Naive B cell (primary cell): ENCODE measurements around the gene ARHGAP28. TPM values are rescaled to one million over a fixed set of nuclear protein-coding genes. Genes with fewer than 3 reads are reported as not detected.
"Not testable (repeated sequence)": the region's sequence is repeated elsewhere in the genome, so short reads cannot be mapped to it uniquely, and the experiment has no call there.

ENCODE experiments used
- ATAC-seq, 2 donors: fragments of 150-1000 bp; cut with Tn5 transposase; 2 replicates each; pipeline ENCODE4 v1.10.0; 2021; ENCODE audit warnings: low read depth in 2 of 2, mild to moderate bottlenecking in 2 of 2, moderate library complexity in 2 of 2
- DNase-seq: peaks from one replicate; pipeline ENCODE4 v3.0.0; 2022
- H3K27ac Mint-ChIP-seq, 6 donors: one replicate each; pipeline ENCODE4 v1.8.0; 2020 to 2022; ENCODE audit warnings: mild to moderate bottlenecking in 6 of 6, mixed read lengths in 6 of 6, moderate library complexity in 5 of 6, inconsistent platforms in 2 of 6
- H3K27me3 Mint-ChIP-seq, 3 donors: one replicate each; pipeline ENCODE4 v1.8.0; 2021 to 2022; ENCODE audit warnings: mixed read lengths in 3 of 3, mild to moderate bottlenecking in 1 of 3
- H3K36me3 Mint-ChIP-seq, 2 donors: one replicate each; pipeline ENCODE4 v1.8.0; 2020 to 2022; ENCODE audit warnings: mixed read lengths in 2 of 2, inconsistent platforms in 1 of 2, mild to moderate bottlenecking in 1 of 2
- H3K4me1 Mint-ChIP-seq, 3 donors: one replicate each; pipeline ENCODE4 v1.8.0; 2020 to 2022; ENCODE audit warnings: mixed read lengths in 3 of 3, inconsistent platforms in 1 of 3, mild to moderate bottlenecking in 1 of 3, moderate library complexity in 1 of 3
- H3K4me3 Mint-ChIP-seq, 8 donors: one replicate each; pipeline ENCODE4 v1.8.0; 2020 to 2022; ENCODE audit warnings: mild to moderate bottlenecking in 8 of 8, mixed read lengths in 8 of 8, moderate library complexity in 8 of 8, inconsistent platforms in 2 of 8
- H3K9me3 Mint-ChIP-seq, 7 donors: one replicate each; pipeline ENCODE4 v1.8.0; 2020 to 2022; ENCODE audit warnings: mixed read lengths in 7 of 7, mild to moderate bottlenecking in 5 of 7, inconsistent platforms in 2 of 7, moderate library complexity in 1 of 7
- polyA plus RNA-seq, 6 donors: library from polyadenylated mRNA; unstranded; fragments of 300-500 nt; fragmentation: Illumina TruSeq; gene quantifications; one replicate each; pipeline ENCODE4 v1.2.3, GENCODE V29; 2021; ENCODE audit warnings: low read depth in 6 of 6

Gene ARHGAP28
- polyA plus RNA-seq, 6 donors from 2014 or later = not detected

DNA sequence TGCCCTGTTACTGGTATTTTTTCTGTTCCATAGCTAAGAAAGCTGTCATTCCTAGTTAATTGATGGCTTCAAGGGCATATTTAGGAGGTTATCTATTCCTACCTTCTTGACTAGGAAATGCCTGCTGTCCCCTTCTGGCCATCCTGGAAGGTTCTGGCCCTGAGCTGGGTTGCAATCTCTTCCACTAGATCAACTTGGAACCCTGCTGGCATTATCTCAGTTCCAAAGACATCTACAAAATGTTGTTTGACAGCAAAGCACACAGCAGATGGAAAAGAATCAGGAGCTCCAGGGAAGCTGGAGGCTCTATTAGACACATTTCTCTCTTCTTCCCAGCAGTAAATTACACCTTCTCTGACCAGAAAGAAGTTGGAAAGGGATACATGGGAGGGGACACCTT, 192.1 kb downstream of the ARHGAP28 start:
- H3K4me3 Mint-ChIP-seq = no peak overlapping the region
- ATAC-seq = no peak
- H3K27me3 Mint-ChIP-seq = peaks cover 0 to 19% (median 14%) of the 10 kb centered on the region in 3 donors
- no peaks in the 10 kb centered on the region for H3K36me3 Mint-ChIP-seq
- H3K9me3 Mint-ChIP-seq = peaks cover 0 to 8% (median 2%) of the 10 kb centered on the region in 7 donors
- H3K4me1 Mint-ChIP-seq = peaks cover 0 to 6% (median 0%) of the 10 kb centered on the region in 3 donors
- H3K27ac Mint-ChIP-seq = no peak overlapping the region
- no peak for DNase-seq

- Mint-ChIP-seq H3K4me3 (no peak overlapping the region), H3K27ac (peak overlapping the region in 1 of 6 donors; percentile 1), H3K4me1 (peaks cover 0 to 6% (median 0%) of the 10 kb centered on the region in 3 donors), H3K27me3 (peaks cover 0 to 10% (median 9%) of the 10 kb centered on the region in 3 donors), H3K9me3 (peaks cover 0 to 8% (median 2%) of the 10 kb centered on the region in 7 donors), H3K36me3 (no peaks in the 10 kb centered on the region)
- ATAC-seq = no peak
- no peak for DNase-seq
Measured at GRCh38 chr18:6923220-6923619, 193.7 kb downstream of the ARHGAP28 start.

DNA sequence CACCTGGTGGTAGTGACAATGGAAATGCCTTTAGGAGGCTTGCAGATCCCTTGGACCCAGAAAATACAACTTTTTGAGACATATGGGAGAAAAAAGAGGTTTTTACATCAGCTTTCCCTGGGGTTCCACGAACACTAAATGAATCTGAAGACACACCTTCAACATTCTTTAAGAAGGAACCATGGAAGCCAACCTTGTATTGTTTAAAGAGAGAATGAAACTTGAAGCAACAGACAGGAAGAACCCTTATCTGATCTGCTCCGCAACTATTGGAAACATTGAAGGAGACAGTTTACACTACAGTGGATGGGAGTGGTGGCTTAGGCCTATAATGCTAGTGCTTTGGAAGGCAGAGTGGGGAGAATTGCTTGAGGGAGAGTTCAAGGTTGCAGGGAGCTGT, 197.6 kb downstream of the ARHGAP28 start:
- H3K36me3 Mint-ChIP-seq = no peaks in the 10 kb centered on the region
- no peak overlapping the region for H3K4me3 Mint-ChIP-seq
- no peak overlapping the region for H3K27ac Mint-ChIP-seq
- H3K4me1 Mint-ChIP-seq = no peaks in the 10 kb centered on the region
- DNase-seq (no peak), ATAC-seq (no peak)
- H3K9me3 Mint-ChIP-seq = peaks cover 0 to 8% (median 2%) of the 10 kb centered on the region in 7 donors
- no peaks in the 10 kb centered on the region for H3K27me3 Mint-ChIP-seq

DNA sequence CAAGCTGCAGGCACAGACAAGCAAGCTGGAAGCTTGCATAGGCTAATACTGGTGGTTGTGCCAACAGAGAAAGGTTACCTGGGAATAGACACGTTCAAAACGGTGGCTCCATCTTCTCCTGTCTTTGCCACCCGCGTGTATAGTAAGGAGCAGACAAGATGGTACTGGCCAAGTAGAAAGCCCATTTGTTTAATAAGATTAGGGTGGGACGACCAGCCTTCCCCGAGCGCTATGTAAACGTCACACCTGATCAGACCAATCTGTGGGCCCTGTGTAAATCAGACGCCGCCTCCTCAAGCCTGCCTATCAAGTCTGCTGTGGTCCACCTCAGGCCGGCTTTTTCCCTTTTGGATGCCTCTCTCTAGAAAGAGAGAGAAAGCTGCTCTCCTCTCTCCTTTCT, 198.8 kb downstream of the ARHGAP28 start:
- Mint-ChIP-seq H3K4me1 (no peaks in the 10 kb centered on the region), H3K4me3 (no peak overlapping the region), H3K36me3 (no peaks in the 10 kb centered on the region), H3K27ac (no peak overlapping the region), H3K9me3 (peaks cover 0 to 6% (median 2%) of the 10 kb centered on the region in 7 donors), H3K27me3 (no peaks in the 10 kb centered on the region)
- ATAC-seq (no peak), DNase-seq (no peak)

DNA sequence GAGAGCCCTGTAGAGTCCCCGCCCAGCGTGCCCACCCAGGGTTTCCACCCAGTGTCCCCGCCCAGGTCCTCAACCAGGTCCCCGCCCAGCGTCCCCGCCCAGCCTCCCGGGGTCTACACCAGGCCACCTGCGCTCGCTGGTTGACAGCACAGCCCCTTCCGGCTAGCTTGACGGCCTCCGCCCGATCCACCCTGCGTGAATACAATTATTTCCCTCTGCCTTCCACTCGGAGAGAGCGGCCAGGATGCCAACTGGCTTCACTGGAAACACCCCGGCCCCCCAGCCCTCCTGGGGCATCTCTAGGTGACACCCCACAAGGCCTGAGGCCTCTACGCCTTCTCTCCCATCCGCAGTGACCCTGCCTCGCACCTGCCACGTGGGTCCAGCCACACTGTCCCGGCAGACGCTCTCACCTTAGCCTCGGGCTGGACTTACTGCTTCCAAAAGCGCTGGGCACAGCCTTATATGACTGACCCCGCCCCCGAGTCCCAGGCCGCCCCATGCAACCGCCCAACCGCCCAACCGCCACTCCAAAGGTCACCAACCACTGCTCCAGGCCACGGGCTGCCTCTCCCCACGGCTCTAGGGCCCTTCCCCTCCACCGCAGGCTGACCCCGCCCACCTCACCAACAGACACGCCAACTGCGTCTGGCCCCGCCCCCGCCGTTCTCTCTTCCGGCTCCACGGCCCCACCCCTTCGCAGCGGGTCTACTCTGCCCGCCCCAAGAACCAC, 200.0 kb downstream of the ARHGAP28 start:
- H3K4me1 Mint-ChIP-seq = no peaks in the 10 kb centered on the region
- no peaks in the 10 kb centered on the region for H3K36me3 Mint-ChIP-seq
- DNase-seq (no peak), ATAC-seq (no peak)
- no peaks in the 10 kb centered on the region for H3K27me3 Mint-ChIP-seq
- H3K4me3 Mint-ChIP-seq = peak overlapping the region in 1 of 8 donors; percentile 7
- H3K9me3 Mint-ChIP-seq = peaks cover 0 to 4% (median 2%) of the 10 kb centered on the region in 7 donors
- no peak overlapping the region for H3K27ac Mint-ChIP-seq

- Mint-ChIP-seq H3K27ac (no peak overlapping the region), H3K4me1 (no peaks in the 10 kb centered on the region), H3K27me3 (peaks cover 0 to 25% (median 8%) of the 10 kb centered on the region in 3 donors), H3K4me3 (no peak overlapping the region), H3K36me3 (no peaks in the 10 kb centered on the region), H3K9me3 (peaks cover 0 to 5% (median 0%) of the 10 kb centered on the region in 7 donors)
- ATAC-seq (no peak), DNase-seq (no peak)
Measured at GRCh38 chr18:6934859-6935258, 205.3 kb downstream of the ARHGAP28 start.

DNA sequence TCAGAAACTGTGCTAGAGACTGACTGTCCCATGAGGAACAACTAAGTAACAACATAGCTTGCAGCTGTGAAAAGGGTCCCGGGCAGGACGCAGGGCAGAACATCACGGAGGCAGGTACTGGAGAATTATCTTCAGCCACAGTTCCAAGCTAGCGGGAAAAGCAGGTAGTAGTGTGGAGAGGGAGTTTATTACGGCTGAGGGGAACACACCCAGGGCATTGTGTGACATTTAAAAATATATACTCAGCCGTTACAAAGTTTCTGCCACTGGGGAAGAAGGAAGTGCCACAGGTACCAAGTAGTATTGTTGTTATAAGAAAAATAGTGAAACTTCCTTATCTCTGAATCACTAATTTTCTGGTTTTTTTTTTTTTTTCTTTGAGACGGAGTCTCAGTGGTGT, 208.5 kb downstream of the ARHGAP28 start:
- Mint-ChIP-seq H3K4me3 (no peak overlapping the region), H3K36me3 (no peaks in the 10 kb centered on the region), H3K4me1 (no peaks in the 10 kb centered on the region), H3K27ac (no peak overlapping the region), H3K9me3 (peaks cover 0 to 3% (median 0%) of the 10 kb centered on the region in 7 donors), H3K27me3 (peaks cover 0 to 25% (median 8%) of the 10 kb centered on the region in 3 donors)
- DNase-seq = no peak
- no peak for ATAC-seq

DNA sequence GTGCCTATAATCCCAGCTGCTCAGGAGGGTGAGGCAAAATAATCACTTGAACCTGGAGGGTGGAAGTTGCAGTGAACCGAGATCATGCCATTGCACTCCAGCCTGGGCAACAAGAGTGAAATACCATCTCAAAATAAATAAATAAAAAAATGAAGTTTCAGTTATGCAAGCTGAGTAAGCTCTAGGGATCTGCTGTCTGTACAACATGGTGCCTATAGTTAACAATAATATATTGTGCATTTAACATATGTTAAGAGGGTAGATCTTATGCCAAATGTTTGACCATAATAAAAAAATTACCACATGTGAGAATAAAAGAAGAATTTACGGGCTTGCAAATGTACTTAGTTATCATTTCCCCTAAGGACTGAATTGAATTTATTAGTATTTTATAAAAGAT, 208.9 kb downstream of the ARHGAP28 start:
- H3K36me3 Mint-ChIP-seq, H3K27ac Mint-ChIP-seq, DNase-seq, H3K4me1 Mint-ChIP-seq, ATAC-seq, H3K4me3 Mint-ChIP-seq, H3K9me3 Mint-ChIP-seq: not testable (repeated sequence)
- H3K27me3 Mint-ChIP-seq = peaks cover 0 to 25% (median 8%) of the 10 kb centered on the region in 3 donors

GRCh38 chr18:6939972-6940371, 210.5 kb downstream of the ARHGAP28 start:
- Mint-ChIP-seq H3K4me3 (no peak overlapping the region), H3K27ac (no peak overlapping the region), H3K4me1 (no peaks in the 10 kb centered on the region), H3K9me3 (peaks cover 0 to 3% (median 0%) of the 10 kb centered on the region in 7 donors), H3K36me3 (no peaks in the 10 kb centered on the region), H3K27me3 (peaks cover 0 to 25% (median 8%) of the 10 kb centered on the region in 3 donors)
- DNase-seq (no peak), ATAC-seq (no peak)

DNA sequence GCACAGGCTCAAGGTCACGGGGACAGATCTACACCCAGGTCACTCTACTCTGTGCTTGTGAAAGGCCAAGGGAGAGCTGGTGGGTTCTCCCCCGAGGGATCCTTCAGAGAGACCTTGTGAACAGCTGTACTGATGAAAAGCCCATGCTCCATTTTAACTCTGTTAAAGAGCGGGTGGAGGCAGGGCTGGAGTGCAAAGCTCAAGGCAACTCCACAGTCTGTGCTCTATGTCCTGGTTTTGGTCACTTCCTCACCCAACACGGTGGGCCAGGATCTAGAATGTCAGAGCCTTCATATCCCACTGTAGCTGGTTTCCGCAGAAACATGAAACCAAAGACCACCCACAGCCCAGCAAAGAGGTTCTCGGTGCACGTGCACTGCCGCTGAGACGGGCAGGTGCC, 210.9 kb downstream of the ARHGAP28 start:
- DNase-seq (no peak), ATAC-seq (no peak)
- H3K27me3 Mint-ChIP-seq = peaks cover 0 to 21% (median 8%) of the 10 kb centered on the region in 3 donors
- H3K27ac Mint-ChIP-seq = no peak overlapping the region
- peaks cover 0 to 3% (median 0%) of the 10 kb centered on the region in 7 donors for H3K9me3 Mint-ChIP-seq
- H3K4me3 Mint-ChIP-seq = no peak overlapping the region
- no peaks in the 10 kb centered on the region for H3K4me1 Mint-ChIP-seq
- no peaks in the 10 kb centered on the region for H3K36me3 Mint-ChIP-seq

DNA sequence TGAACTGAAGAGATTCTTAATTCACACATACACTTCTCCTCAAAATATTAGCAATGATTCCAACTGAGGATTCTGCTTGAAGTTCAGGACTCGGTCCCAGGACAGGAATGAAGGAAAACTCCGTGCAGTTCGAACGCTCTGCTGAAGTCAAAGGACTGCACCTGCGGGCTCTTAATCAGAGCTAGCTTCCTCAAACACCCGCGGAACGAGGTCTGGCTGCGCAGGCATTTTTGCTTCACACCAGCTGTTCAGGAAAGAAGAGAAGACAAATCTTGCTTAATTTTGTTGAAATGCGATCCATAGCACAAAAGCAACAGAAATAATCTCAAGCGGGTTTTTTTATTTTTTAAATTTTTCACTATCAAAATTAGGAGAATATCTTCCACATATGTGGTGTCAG, 212.5 kb downstream of the ARHGAP28 start:
- H3K36me3 Mint-ChIP-seq = no peaks in the 10 kb centered on the region
- H3K9me3 Mint-ChIP-seq = peaks cover 0 to 3% (median 0%) of the 10 kb centered on the region in 7 donors
- no peak overlapping the region for H3K4me3 Mint-ChIP-seq
- no peak for DNase-seq
- H3K27ac Mint-ChIP-seq = no peak overlapping the region
- H3K27me3 Mint-ChIP-seq = peaks cover 0 to 11% (median 8%) of the 10 kb centered on the region in 3 donors
- H3K4me1 Mint-ChIP-seq = no peaks in the 10 kb centered on the region
- ATAC-seq = no peak

DNA sequence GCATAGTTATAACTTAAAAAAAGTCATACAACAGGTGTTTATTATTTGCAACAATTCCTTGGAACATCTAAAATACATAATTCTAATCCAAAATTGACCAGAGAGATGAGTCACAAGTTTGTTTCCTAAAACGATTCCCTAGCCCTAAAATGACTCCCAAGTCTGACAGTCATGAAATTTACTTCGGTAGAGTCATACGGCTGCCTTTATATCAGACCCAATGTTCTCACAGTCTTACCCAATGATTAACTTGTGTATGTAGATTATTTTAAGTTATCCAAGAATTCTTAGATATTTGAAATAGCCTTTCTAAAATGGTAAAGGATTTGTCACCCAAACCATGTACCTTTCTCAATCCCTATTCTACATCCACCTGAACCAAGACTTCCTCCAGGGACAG, 213.2 kb downstream of the ARHGAP28 start:
- Mint-ChIP-seq H3K36me3 (no peaks in the 10 kb centered on the region), H3K4me1 (no peaks in the 10 kb centered on the region), H3K27ac (no peak overlapping the region), H3K4me3 (no peak overlapping the region), H3K27me3 (peaks cover 0 to 9% (median 5%) of the 10 kb centered on the region in 3 donors), H3K9me3 (peaks cover 0 to 3% (median 0%) of the 10 kb centered on the region in 7 donors)
- DNase-seq (no peak), ATAC-seq (no peak)

DNA sequence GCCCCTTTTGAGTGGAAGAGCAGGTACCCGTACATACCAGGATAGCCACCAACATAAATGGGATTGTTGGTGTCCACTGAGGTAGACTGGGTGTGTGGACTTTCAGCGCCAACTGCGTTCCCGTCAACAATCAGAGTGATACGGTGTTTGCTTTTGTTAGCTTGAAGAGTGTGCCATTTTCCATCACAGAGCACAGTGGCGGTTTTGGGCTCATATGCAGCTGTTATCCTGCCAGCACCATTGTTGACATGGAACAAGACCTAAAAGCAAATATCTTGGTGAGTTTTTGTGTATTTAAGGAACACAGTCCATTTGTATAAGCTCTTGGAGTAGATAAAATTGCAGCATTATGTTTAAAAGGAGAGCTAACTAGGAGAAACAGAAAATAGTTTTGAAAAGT, 213.6 kb downstream of the ARHGAP28 start:
- DNase-seq = no peak
- H3K9me3 Mint-ChIP-seq = peaks cover 0 to 3% (median 0%) of the 10 kb centered on the region in 7 donors
- no peak overlapping the region for H3K27ac Mint-ChIP-seq
- H3K36me3 Mint-ChIP-seq = no peaks in the 10 kb centered on the region
- no peak overlapping the region for H3K4me3 Mint-ChIP-seq
- peaks cover 0 to 5% (median 1%) of the 10 kb centered on the region in 3 donors for H3K27me3 Mint-ChIP-seq
- no peak for ATAC-seq
- H3K4me1 Mint-ChIP-seq = no peaks in the 10 kb centered on the region

- Mint-ChIP-seq H3K36me3 (no peaks in the 10 kb centered on the region), H3K27ac (no peak overlapping the region), H3K27me3 (no peaks in the 10 kb centered on the region), H3K9me3 (peaks cover 0 to 13% (median 1%) of the 10 kb centered on the region in 7 donors), H3K4me3 (no peak overlapping the region), H3K4me1 (no peaks in the 10 kb centered on the region)
- no peak for DNase-seq
- ATAC-seq = no peak
Measured at GRCh38 chr18:6947338-6948030, 218.0 kb downstream of the ARHGAP28 start.
